H1 (cell line): ENCODE data around the gene TSPAN33. TPM values are rescaled to one million over a fixed set of nuclear protein-coding genes. Genes with fewer than 3 reads are reported as not detected.

Source experiments
- CTCF ChIA-PET: fragments of 300-600 bp; sonication (Branson Sonifier 250); formaldehyde crosslinking; loops from one replicate; lab custom pipeline; 2021; ENCODE audit not compliant: partially characterized antibody; lab: Charles Lee
- POLR2A ChIA-PET: fragments of 300-600 bp; sonication (Branson Sonifier 250); formaldehyde crosslinking; loops from one replicate; lab custom pipeline; 2021; ENCODE audit warnings: inconsistent platforms; ENCODE audit not compliant: partially characterized antibody; lab: Charles Lee
- DNase-seq, 2 experiments: peaks; one replicate each; pipeline versions ENCODE4 v3.0.0 to v3.0.0-alpha.2; 2010 to 2022; ENCODE audit warnings: low spot score in 2 of 2, low read depth in 1 of 2, mixed read lengths in 1 of 2
- FAIRE-seq: peaks from 2 replicates; lab custom pipeline; 2011; peaks lifted over from hg19 to GRCh38; lab: Jason Lieb, UNC
- H2AFZ ChIP-seq: 2 replicates; pipeline ENCODE4 v1.8.1; 2012; ENCODE audit warnings: low read length, inconsistent platforms
- H2AK5ac ChIP-seq: 2 replicates; pipeline ENCODE4 v1.6.1; 2013; ENCODE audit warnings: low read depth, low read length
- H2BK120ac ChIP-seq: replicated peaks from 2 replicates; pipeline ENCODE3; 2013; ENCODE audit warnings: low read depth, low read length, inconsistent platforms
- H2BK12ac ChIP-seq: 2 replicates; pipeline ENCODE4 v1.6.1; 2013; ENCODE audit warnings: low read depth, low read length
- H2BK15ac ChIP-seq: 2 replicates; pipeline ENCODE4 v1.6.1; 2013; ENCODE audit warnings: low read length
- H2BK20ac ChIP-seq: 2 replicates; pipeline ENCODE4 v1.6.1; 2013; ENCODE audit warnings: low read length
- H2BK5ac ChIP-seq: 2 replicates; pipeline ENCODE4 v1.6.1; 2013; ENCODE audit warnings: low read depth, low read length
- H3K14ac ChIP-seq: 2 replicates; pipeline ENCODE4 v1.6.1; 2013; ENCODE audit warnings: inconsistent platforms; ENCODE audit not compliant: insufficient read length
- H3K18ac ChIP-seq: 2 replicates; pipeline ENCODE4 v1.6.1; 2013; ENCODE audit warnings: low read length; ENCODE audit errors: extremely low read depth
- H3K23ac ChIP-seq: 2 replicates; pipeline ENCODE4 v1.6.1; 2013; ENCODE audit warnings: inconsistent platforms; ENCODE audit not compliant: insufficient read length
- H3K23me2 ChIP-seq: 2 replicates; pipeline ENCODE4 v1.6.1; 2013; ENCODE audit warnings: low read depth, low read length
- H3K27ac ChIP-seq: 2 replicates; pipeline ENCODE4 v1.6.1; 2011; ENCODE audit warnings: low read depth, low read length, inconsistent platforms
- H3K27me3 ChIP-seq, 4 experiments: replicated peaks in 1 of 4; 1 replicate in 1 of 4; 2 replicates in 3 of 4; pipeline versions ENCODE4 v1.6.1 to v1.8.1; 2011 to 2013; ENCODE audit warnings: low read length in 3 of 4, mild to moderate bottlenecking in 3 of 4, inconsistent platforms in 2 of 4, mixed read lengths in 2 of 4, moderate library complexity in 1 of 4; ENCODE audit not compliant: control insufficient read depth in 3 of 4, insufficient read depth in 3 of 4; ENCODE audit errors: extremely low read depth in 1 of 4
- H3K36me3 ChIP-seq, 4 experiments: 2 replicates each; pipeline versions ENCODE4 v1.6.1 to v1.8.1; 2011 to 2013; ENCODE audit warnings: mild to moderate bottlenecking in 4 of 4, low read length in 3 of 4, moderate library complexity in 2 of 4, control low read depth in 1 of 4, inconsistent platforms in 1 of 4; ENCODE audit not compliant: insufficient read depth in 4 of 4, control insufficient read depth in 2 of 4
- H3K4ac ChIP-seq: replicated peaks from 2 replicates; pipeline ENCODE3; 2013; ENCODE audit warnings: low read length, low read depth, mixed read lengths, inconsistent platforms; ENCODE audit not compliant: insufficient read length
- H3K4me1 ChIP-seq, 4 experiments: replicated peaks in 1 of 4; 1 replicate in 1 of 4; 2 replicates in 3 of 4; pipeline versions ENCODE4 v1.6.1 to v1.8.1; 2011 to 2013; ENCODE audit warnings: low read length in 3 of 4, inconsistent platforms in 2 of 4, mixed read lengths in 1 of 4; ENCODE audit not compliant: insufficient read depth in 4 of 4, control insufficient read depth in 3 of 4
- H3K4me2 ChIP-seq, 2 experiments: 2 replicates each; pipeline versions ENCODE4 v1.6.1 to v1.8.1; 2011 to 2013; ENCODE audit warnings: low read depth in 2 of 2, low read length in 2 of 2, control low read depth in 1 of 2, inconsistent platforms in 1 of 2, mild to moderate bottlenecking in 1 of 2; ENCODE audit not compliant: insufficient read depth in 1 of 2
- H3K4me3 ChIP-seq, 4 experiments: fragments of 200-600, 300-600 bp in 1 of 4; sonication (generic), shearing (Covaris generic), sonication (Bioruptor Twin) in 1 of 4; 2 replicates each; pipeline versions ENCODE4 v1.5.1 to v1.8.1; 2011 to 2016; ENCODE audit warnings: low read length in 4 of 4, low read depth in 3 of 4, control low read depth in 2 of 4, inconsistent platforms in 2 of 4, mild to moderate bottlenecking in 2 of 4, mixed read lengths in 1 of 4, moderate library complexity in 1 of 4; ENCODE audit not compliant: insufficient read depth in 2 of 4; ENCODE audit errors: extremely low read depth in 1 of 4
- H3K56ac ChIP-seq: replicated peaks from 2 replicates; pipeline ENCODE3; 2013; ENCODE audit warnings: low read depth, mild to moderate bottlenecking, mixed read lengths, low read length, inconsistent platforms; ENCODE audit not compliant: insufficient read length
- H3K79me1 ChIP-seq: 2 replicates; pipeline ENCODE4 v1.6.1; 2013; ENCODE audit warnings: low read depth, low read length, control low read depth
- H3K79me2 ChIP-seq, 2 experiments: 2 replicates each; pipeline versions ENCODE4 v1.6.1 to v1.8.1; 2012 to 2013; ENCODE audit warnings: low read length in 2 of 2, mild to moderate bottlenecking in 2 of 2, inconsistent platforms in 1 of 2; ENCODE audit not compliant: insufficient read depth in 2 of 2, control insufficient read depth in 1 of 2
- H3K9ac ChIP-seq, 4 experiments: replicated peaks in 1 of 4; 1 replicate in 1 of 4; 2 replicates in 3 of 4; pipeline versions ENCODE4 v1.6.1 to v1.8.1; 2011 to 2013; ENCODE audit warnings: low read depth in 3 of 4, low read length in 3 of 4, control low read depth in 2 of 4, mild to moderate bottlenecking in 2 of 4, moderate library complexity in 2 of 4, inconsistent platforms in 1 of 4; ENCODE audit errors: extremely low read depth in 1 of 4
- H3K9me3 ChIP-seq, 2 experiments: 2 replicates each; pipeline versions ENCODE4 v1.6.1 to v1.8.1; 2012 to 2013; ENCODE audit warnings: mild to moderate bottlenecking in 2 of 2, moderate library complexity in 2 of 2, control low read depth in 1 of 2, inconsistent platforms in 1 of 2, low read depth in 1 of 2, low read length in 1 of 2, mixed read lengths in 1 of 2; ENCODE audit not compliant: insufficient read depth in 2 of 2
- H4K20me1 ChIP-seq, 2 experiments: replicated peaks in 1 of 2; 2 replicates each; pipeline versions ENCODE3 to v1.8.1; 2011 to 2013; ENCODE audit warnings: inconsistent platforms in 2 of 2, low read length in 2 of 2, mild to moderate bottlenecking in 1 of 2; ENCODE audit not compliant: insufficient read depth in 2 of 2, control insufficient read depth in 1 of 2
- H4K5ac ChIP-seq: 2 replicates; pipeline ENCODE4 v1.6.1; 2013; ENCODE audit warnings: low read length, low read depth, mixed read lengths, inconsistent platforms; ENCODE audit not compliant: insufficient read length
- H4K8ac ChIP-seq: 2 replicates; pipeline ENCODE4 v1.8.0; 2013; ENCODE audit warnings: mild to moderate bottlenecking, moderate library complexity, low read length, inconsistent platforms; ENCODE audit not compliant: insufficient read depth; ENCODE audit errors: extremely low read depth
- H4K91ac ChIP-seq: replicated peaks from 2 replicates; pipeline ENCODE3; 2013; ENCODE audit warnings: low read length, mixed read lengths, inconsistent platforms; ENCODE audit not compliant: insufficient read length
- ATF2 ChIP-seq: IDR thresholded peaks from 2 replicates; pipeline ENCODE4 v1.6.1; 2012; ENCODE audit warnings: low read length, inconsistent platforms
- CTCF ChIP-seq, 3 experiments: IDR thresholded peaks; 1 replicate in 2 of 3; 2 replicates in 1 of 3; pipeline versions ENCODE4 v1.5.1 to v1.6.1; 2011; ENCODE audit warnings: low read length in 3 of 3, mild to moderate bottlenecking in 3 of 3, inconsistent platforms in 2 of 3, low read depth in 1 of 3, moderate library complexity in 1 of 3; ENCODE audit not compliant: insufficient read depth in 1 of 3; ENCODE audit errors: control extremely low read depth in 1 of 3
- TBP ChIP-seq: IDR thresholded peaks from 2 replicates; pipeline ENCODE4 v1.6.1; 2011; ENCODE audit warnings: low read depth, low read length, improper control_type of control experiment
- USF2 ChIP-seq: IDR thresholded peaks from 2 replicates; pipeline ENCODE4 v1.6.1; 2011; ENCODE audit warnings: low read length, improper control_type of control experiment
- WGBS, 2 experiments: shearing (Covaris generic) in 1 of 2; methylation state at CpG; one replicate each; pipeline versions ENCODE4 v1.1.6 to v1.1.7; 2013 to 2015; ENCODE audit warnings: low lambda C conversion rate in 2 of 2, mixed read lengths in 2 of 2, inconsistent platforms in 1 of 2, low coverage in 1 of 2, missing lambda C conversion rate in 1 of 2; ENCODE audit not compliant: insufficient replicate concordance in 2 of 2, insufficient coverage in 1 of 2, insufficient read length in 1 of 2; ENCODE audit errors: extremely low coverage in 1 of 2, missing lambda C conversion rate in 1 of 2; 5-methylcytosine and 5-hydroxymethylcytosine counted together
- polyA plus RNA-seq, 7 experiments: library from polyadenylated mRNA; depleted of rRNA in 3 of 7; stranded (reverse) in 5 of 7; unstranded in 2 of 7; fragments of >200 nt in 5 of 7; fragments of 200-250 nt in 2 of 7; gene quantifications; 1 replicate in 5 of 7; 2 replicates in 1 of 7; 4 replicates in 1 of 7; pipeline versions ENCODE4 v1.2.1 to v1.2.3, GENCODE V29; 2011 to 2013; ENCODE audit warnings: missing spikeins in 2 of 7, mixed read lengths in 2 of 7
- total RNA-seq: library from RNA; stranded (reverse); fragmentation: NEBNext Ultra II Directional; extraction: Animal tissue kit (Norgen Biotek cat#: 25700); gene quantifications from 2 replicates; pipeline ENCODE4 v1.2.1, GENCODE V29; 2021

The TSPAN33 gene
- total and polyA plus RNA-seq, 2 of the 8 experiments (the other 6 are each of a cell fraction or from before 2014, with no cell fraction given), result 42.8 to 47.1 TPM

- H2AFZ ChIP-seq, result no peak overlapping the region
- 73% methylated on average over 2 of the region's 2 CpGs; no CpG with 5 or more reads in 1 of the 2 experiments for WGBS, 2 experiments
- no peak overlapping the region for H3K27ac ChIP-seq
- H2BK120ac ChIP-seq, result no peak overlapping the region
- no peak overlapping the region for H3K18ac ChIP-seq
- H3K56ac ChIP-seq, result no peak overlapping the region
- no peak overlapping the region for H3K4me2 ChIP-seq
- H4K8ac ChIP-seq, result no peak overlapping the region
- H3K23ac ChIP-seq, result no peak overlapping the region
- H3K4me3 ChIP-seq, result no peak overlapping the region
- no peak overlapping the region for H4K5ac ChIP-seq
- H3K9me3 ChIP-seq, result no peaks in the 10 kb centered on the region
- no peaks in the 10 kb centered on the region for H3K36me3 ChIP-seq
- no peak overlapping the region for H4K91ac ChIP-seq
- no peak overlapping the region for H2AK5ac ChIP-seq
- H2BK12ac ChIP-seq, result no peak overlapping the region
- no peak overlapping the region for H2BK15ac ChIP-seq
- H2BK5ac ChIP-seq, result no peak overlapping the region
- no peaks in the 10 kb centered on the region for H3K4me1 ChIP-seq
- ChIA-PET POLR2A (no interaction called here), CTCF (interaction anchor here (0.9 to 3.6 kb wide), 4 partner anchors 10 to 172 kb away, joined by 3 to 30 read pairs (median 4); no protein-coding TSS in a partner anchor)
- H3K79me2 ChIP-seq, result no peaks in the 10 kb centered on the region
- H3K9ac ChIP-seq, result no peak overlapping the region
- FAIRE-seq (no peak), DNase-seq (no peak)
- no peaks in the 10 kb centered on the region for H4K20me1 ChIP-seq
- H3K23me2 ChIP-seq, result no peaks in the 10 kb centered on the region
- H3K79me1 ChIP-seq, result no peaks in the 10 kb centered on the region
- H3K14ac ChIP-seq, result no peak overlapping the region
- H3K27me3 ChIP-seq, result no peaks in the 10 kb centered on the region
- no peak overlapping the region for H3K4ac ChIP-seq
- H2BK20ac ChIP-seq, result no peak overlapping the region
- TF ChIP-seq ATF2 (no peak), CTCF (IDR thresholded peaks at IDR 0.05; ENCODE audit: control extremely low read depth in 1 of 3, insufficient read depth in 1 of 3, low read depth in 1 of 3, low read length in 3 of 3) (no peak), USF2 (no peak), TBP (no peak)
Observed at GRCh38 chr7:129100827-129101166, 43.7 kb upstream of the TSPAN33 start.
